NCI-H2227 (cell line): Measurements from ENCODE around the gene C19orf38.

Source experiments
- DNase-seq: peaks from one replicate; lab custom pipeline; 2025; ENCODE audit not compliant: unreplicated experiment; lab: John Stamatoyannopoulos, UW

The C19orf38 gene, protein sequence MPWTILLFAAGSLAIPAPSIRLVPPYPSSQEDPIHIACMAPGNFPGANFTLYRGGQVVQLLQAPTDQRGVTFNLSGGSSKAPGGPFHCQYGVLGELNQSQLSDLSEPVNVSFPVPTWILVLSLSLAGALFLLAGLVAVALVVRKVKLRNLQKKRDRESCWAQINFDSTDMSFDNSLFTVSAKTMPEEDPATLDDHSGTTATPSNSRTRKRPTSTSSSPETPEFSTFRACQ

DNA sequence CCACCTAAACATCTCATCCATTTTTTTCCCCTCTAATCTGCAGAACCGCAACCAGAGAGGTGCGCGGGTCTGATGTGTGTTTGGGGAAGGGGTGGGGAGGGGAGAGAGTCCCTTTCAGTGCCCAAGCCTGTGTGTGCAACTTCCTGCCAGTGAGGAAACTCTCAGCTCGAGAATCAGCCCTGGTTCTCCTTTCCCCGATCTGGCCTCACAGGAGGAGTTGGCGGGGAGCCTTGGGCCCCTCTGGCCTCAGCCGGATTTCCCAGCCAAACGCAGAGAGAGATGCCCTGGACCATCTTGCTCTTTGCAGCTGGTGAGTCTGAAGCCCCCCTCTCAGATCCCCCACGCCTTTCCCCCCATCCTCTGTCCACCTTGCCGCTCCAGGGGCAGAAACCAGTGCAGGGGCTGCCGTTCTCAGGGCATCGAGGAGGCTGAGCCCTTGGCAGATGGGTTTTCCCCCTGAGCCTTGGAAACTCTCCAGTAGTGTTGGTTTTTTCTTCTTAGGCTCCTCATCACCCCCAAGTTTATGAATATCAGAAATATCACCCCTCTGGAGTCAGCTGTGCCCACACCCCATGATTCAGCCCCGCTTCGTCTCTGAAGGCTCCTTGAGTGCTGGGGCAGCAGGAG is at the start of gene C19orf38:
TSS of gene C19orf38 (plus strand) at position 186 of the 627 bp plus-strand sequence. CDS start at position 280, 94 bp downstream.
- DNase-seq = no peak

DNA sequence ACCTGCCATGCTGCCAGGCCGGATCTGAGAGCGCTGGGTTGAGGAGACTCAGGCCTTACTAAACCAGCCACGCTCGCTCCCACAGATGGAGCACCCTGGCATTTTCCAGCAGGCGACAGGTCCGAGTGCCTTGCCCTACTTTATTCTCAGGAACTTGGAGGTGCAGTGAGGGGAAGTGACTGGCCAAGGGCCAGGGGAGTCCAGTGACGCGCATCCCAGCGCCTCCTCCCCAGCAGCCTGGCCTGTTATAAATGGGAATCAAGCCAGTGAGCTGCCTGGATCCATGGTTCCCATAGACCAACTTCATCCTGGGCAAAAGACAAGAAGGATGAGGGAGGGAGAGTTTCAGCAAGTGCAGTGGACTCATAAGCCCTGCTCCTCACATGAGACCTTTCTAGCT is 47.7 kb upstream of the C19orf38 start:
- no peak for DNase-seq

DNA sequence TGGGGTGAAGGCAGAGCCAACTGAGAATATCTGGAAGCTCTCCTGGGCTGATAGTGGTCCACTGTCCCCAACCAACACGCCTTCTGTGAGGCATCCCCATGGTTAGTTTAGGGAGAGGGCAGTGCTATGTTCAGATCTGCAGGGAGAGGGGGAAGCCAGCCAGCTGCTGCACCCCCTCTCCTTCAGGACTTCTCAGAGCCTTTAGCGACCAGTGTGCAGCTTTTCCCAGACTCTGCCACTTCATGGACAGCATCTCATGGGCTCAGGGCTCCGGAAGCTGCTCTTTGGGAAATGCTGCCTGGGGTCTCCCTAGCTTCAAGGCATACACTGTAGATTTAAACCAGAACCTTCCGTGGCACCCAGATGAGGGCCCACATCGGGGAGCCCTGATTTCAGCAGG is 45.7 kb upstream of the C19orf38 start:
- no peak for DNase-seq

DNA sequence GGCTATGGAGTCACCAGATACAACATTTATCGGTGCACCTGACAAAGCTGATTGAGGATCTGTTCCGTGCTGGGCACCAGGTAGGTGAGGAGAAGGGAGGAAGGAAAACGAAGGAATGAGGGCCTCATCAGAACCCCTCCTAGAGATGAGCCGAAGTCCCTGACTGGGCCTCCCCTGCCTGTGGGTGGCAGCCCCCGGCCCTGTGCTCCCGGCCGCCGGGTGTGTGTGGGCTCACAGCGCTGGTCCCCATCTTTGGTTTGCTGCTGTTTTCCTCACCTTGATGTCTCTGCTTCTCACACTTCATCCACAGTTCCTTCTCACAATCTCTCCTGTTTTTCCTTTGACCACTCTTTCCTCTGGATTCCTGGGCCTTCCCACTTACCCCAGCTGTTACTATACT is 45.0 kb upstream of the C19orf38 start:
- no peak for DNase-seq

DNA sequence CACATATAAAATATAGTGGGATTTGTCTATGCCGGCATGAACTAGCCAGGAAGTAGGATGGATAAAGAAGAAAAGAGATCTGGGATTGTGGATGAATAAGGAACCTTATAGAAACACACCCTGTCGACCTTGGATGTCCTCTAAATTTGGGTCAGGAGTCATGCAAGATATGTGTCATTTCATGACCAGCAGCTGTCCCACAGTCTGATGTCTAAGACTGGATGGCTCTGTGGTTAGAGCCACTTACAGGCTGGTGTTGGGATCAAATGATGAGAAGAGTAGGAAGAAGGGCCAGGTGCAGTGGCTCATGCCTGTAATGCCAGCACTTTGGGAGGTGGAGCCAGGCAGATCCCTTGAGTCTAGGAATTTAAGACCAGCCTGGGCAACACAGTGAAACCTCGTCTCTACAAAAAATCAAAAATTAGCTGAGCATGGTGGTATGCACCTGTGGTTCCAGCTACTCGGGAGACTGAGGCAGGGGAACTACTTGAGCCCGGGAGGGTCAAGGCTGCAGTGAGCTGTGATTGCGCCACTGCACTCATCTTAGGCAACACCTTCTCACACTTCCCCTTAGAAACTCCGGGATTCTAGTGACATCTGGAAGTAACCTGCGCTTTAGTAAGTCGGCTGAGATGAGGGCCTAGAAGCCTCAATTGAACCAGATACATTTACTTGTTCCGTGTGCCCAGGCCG is 43.0 kb upstream of the C19orf38 start:
- DNase-seq = no peak

DNA sequence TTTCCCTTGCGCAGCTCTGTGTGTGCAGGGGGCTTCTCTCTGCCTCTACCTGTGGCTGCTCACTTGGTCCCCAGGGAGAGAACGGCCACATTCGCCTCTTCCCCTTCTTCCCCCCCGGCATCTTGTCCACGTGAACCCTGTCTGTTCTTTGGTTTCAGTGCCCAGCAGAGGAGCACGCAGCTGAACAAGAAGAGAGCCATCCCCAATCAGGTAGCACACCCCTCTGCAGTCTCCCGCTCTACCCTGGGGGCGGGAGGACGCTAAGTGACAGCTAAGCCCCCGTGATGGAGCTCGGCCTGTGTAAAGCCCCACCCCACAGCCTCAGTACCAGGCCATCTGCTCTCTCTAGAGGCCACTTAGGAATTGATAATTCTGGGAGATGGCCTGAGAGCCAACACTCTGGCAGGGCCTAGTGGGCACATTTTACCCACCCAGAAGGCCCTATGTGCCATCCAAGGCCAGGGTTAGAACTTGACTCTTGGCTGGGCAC is 42.4 kb upstream of the C19orf38 start:
- DNase-seq = no peak

DNA sequence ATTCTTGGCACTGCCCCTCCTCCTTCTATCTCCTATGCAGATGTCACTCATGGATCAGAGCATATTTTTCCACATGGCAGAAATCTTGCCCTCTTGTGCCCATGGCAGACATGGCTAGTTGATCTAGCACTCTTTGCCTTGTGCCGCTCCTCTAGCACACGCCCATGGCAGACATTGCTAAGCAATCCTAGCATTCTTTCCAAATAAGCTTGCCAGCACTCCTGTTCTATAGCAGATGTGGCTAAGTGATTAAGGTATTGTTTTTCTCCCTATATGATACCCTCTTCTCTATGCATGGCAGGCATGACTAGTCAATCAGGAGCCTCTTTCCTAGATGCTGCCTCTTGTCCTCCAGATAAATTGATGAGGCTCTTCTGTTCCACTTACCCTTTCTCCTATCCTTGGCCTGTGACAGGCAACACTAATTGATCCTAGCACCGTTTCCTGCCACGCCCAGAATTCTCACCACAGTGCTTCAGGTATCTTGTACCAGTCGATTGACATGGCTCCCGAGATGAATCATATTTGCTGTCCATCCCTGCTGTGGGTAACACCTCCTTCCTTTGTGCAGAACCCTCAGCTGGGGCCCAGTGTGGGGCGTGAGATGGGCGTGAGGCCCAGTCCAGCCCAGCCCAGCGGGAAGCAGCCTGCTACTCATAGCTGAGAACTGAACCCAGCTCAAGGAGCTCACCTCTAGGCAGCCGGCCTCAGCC is 39.1 kb upstream of the C19orf38 start:
- DNase-seq = peak; percentile 25

DNA sequence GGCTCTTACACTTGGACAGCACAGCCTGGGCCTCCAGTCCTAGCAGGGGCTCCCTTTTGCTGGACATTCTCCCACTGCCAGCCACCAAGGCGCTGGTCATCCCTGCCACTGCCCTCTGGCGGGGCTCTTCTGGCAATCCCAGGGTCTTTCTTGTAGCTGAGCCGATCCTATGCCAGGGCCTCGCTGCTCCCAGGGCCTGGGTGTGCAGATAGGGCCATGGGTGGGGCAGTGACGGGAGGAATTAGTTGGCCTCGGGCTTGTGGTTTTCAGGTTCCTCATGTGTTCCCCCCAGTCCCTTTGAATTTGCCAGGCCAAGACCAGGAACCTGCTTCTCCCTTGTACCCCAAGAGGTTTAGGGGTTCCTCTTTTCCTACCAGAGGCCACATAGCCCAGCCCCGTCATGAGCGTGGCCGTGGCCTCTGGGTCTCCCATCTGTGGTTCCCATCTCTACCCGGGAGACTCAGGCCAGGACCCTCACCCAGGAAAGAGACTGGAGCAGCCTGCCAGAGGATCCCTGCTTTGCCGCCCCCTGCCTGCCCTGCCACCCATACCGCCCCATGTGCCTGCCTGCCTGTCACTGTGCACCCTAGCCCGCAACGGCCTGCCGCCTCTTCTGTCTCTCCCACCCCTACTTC is 38.4 kb upstream of the C19orf38 start:
- DNase-seq = no peak

DNA sequence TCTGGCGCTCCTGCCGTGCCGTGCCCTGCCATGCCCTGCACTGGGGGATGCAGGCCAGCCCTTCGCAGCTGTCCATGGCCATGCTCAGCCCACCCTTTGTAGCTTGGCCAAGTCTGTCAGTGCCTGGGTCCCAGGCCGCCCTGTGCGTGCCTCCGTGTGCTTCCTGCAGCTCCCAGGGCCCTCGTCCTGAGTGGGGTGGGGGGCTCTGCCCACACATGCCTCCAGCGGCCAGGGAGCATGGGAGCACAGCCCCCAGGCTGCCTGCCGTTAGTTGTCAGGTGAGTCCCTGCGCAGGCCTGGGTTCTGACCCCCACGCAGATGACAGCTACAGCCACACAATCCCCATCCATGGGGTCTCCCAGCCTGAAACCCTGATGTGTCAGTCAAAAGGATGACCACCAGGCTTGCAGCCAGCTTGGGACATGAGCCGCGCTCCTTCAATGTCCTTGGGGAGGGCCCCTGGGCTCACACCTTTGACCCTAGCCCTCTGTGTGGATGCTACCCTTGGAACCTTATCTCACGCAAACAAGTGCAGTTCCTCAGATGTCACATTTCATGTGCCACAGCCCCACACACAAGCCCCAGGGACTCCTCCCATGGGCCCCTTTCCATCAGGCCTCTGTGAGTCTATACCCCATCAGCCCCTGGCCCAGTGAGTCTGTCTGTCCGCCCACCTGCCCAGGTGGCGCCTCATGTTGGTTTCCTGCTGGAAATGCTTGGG is 36.7 kb upstream of the C19orf38 start:
- no peak for DNase-seq

DNA sequence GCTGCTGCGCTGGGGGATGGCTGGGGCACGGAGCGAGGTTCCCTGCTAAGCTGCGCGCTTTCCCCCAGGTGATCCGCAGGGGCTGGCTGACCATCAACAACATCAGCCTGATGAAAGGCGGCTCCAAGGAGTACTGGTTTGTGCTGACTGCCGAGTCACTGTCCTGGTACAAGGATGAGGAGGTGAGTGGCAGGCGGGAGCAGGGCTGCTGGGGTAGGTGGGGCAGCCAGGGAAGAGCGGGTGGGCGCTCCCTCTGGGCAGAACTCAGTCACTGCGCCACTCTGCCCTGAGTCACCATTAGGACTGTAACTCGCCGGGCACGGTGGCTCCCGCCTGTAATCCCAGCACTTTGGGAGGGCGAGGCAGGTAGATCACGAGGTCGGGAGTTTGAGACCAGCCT is 36.0 kb upstream of the C19orf38 start:
- no peak for DNase-seq

DNA sequence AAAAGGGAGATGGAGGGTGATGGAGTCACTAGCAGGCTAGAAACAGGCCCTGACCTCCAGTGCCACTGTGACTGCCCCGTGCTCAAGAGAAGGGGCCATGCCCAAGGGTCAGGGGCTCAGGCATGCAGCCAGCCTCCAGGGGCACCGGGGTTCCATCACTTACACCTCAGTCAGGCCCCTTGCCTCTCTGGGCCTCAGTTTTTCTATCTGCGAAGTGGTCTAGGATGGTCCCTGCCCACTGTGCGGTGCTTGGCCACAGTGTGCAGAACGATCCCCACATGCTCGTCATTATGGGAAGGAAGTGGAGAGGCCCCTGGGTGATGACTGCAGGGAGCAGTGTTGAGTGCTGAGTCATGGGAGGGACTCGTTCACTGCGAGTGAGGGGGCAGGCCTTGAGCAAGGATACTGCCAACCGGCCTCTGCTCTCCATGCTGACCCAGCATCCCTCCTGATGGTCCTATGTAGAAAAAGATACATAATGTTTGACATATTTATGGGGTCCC is 35.3 kb upstream of the C19orf38 start:
- DNase-seq = no peak

DNA sequence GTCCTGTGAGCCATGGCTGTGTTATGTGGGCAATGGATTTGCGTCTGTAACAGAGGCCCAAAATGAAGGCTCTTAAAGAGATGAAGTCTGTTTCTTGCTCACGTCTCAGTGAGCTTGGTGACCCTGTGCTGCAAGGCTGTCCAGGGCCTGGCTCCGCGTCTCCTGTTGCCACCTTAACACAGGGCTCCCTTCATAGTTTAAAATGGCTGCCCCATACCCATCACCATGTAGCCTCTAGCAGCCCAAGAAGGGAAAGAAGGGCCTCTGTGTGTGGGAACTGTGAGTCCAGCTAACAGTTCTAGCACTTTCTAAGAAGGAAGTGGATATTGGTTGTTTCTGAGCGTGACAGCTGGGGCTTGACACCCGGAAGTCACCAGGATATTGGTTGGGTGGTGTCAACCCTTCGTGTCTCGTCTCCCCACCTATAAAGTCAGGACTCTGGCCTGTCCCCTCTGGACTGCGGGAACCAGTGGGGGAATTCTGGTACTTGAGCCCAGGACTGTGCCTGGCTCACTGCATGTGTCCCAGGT is 33.1 kb upstream of the C19orf38 start:
- no peak for DNase-seq

DNA sequence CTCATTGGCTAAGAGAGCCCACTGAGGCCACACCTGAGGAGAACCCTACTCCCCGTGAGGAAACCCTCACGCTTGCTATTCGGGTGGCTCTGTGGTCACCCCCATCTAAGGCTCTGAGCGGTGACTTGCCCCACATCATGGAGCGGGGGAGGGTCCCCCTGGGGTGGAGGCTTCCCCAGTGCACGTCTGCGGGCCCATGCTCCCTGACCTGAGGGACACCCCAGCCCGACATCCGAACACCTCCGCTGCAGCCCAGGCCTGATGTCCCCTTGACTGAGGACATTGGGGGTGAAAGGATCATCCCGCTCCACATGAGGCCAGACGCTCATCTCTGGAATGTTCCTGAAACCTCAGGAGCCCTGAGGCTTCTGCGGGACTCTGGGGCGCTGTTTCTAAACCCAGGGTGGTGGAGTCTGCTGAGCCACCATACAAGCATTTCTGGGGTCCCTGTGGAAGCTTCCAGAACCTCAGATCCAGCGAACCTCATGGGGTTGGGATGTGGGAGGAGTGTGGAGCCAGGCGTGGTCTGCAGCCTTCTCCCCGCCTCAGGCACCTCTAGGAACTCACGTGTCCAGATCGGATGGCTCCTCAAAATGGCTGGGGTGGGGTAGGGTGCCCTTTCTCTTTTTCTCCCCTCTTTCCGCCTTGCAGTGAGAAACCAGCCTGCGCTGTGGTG is 32.1 kb upstream of the C19orf38 start:
- DNase-seq = no peak

DNA sequence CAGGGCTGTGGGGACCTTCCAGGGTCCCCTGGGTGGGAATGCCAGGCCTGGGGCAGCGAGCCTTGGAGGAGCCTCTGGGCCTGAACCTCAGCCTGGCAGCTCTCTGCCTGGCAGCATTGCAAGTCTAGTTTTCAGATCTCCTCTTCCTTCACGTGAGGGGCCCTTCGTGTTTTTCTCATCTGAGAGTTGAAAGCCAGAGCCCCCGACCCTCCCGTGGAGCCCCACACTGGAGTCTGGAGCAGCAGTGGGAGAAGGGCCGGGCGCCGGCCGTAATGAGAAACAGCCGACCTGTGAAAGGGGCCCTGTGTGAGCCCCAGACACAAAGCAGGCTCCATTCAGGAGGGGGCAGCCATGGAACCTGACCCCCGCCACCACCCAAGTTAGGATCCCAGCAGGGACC is 31.5 kb upstream of the C19orf38 start:
- DNase-seq = no peak

DNA sequence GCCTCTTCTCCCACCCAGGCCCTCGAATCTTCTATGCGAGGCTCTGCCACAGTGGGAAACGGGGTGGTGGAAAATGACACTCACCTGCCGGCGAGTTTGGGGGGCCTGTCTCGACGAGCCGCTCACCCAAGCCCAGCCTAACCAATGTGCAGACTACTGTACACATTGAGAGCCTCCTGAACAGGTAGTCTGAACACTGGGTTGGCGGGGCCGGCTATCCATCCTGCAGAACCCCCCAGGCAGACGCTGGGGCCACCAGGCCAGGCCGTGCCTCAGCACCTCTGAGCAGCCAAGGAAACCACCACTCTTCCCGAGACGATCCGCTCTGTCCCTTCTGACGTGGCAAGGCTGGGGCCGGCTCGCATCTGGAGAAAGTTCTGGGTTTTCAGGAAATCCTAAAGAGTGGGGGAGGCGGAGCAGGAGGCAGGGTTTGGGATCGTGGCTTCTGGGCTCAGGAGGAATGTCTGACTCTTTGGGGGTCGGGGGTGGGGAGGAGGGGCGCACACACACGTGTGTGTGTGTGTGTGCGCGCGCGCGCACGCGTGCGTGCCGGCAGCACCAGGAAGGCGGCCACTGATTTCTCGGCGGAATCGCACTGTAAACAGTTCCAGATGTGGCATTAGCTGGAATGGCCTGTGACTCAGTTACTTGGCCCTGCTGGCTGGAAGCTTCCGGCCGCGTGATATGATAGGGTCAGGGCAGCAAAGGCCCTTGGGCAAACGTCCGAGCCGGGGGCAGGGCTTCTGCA is 30.8 kb upstream of the C19orf38 start:
- no peak for DNase-seq

DNA sequence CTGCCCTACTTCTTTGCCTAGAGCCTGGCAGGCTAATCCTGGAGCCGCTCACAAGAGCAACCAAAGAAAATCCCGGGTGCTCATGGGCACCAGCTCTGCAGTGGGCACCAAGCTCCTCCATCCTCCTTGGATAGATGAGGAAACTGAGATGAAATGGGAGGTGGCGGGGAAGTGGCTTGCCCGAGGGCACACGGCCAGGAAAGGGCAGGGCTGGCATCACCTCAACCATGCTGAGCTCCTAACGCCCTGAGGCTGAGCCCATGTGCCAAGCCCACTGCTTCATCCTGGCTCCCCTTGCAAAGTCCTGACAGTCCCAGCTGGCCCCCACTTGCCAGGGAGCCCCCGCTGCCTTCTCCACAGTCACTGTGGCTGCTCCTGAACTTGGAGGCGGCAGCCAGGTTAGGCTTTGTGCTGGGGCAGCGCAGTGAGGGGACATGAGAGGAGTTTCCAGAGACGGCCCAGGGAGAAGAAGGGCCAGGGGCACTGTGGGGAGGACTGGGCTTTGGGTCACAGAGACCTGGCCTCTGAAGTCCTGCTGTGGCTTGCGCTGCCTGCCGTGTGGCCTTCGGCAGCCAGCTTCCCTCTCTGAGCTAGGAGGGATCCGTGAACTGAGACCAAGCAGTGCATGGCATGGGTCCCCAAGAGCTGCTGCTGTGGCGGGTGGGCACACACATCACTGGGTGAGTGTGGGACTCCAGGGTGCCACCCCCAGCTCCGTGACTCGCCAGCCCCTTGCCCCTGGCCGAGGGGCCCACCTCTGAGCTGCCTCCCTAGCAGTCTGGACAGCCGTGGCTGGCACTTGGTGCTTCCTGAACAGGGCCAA is 29.7 kb upstream of the C19orf38 start:
- DNase-seq = no peak

DNA sequence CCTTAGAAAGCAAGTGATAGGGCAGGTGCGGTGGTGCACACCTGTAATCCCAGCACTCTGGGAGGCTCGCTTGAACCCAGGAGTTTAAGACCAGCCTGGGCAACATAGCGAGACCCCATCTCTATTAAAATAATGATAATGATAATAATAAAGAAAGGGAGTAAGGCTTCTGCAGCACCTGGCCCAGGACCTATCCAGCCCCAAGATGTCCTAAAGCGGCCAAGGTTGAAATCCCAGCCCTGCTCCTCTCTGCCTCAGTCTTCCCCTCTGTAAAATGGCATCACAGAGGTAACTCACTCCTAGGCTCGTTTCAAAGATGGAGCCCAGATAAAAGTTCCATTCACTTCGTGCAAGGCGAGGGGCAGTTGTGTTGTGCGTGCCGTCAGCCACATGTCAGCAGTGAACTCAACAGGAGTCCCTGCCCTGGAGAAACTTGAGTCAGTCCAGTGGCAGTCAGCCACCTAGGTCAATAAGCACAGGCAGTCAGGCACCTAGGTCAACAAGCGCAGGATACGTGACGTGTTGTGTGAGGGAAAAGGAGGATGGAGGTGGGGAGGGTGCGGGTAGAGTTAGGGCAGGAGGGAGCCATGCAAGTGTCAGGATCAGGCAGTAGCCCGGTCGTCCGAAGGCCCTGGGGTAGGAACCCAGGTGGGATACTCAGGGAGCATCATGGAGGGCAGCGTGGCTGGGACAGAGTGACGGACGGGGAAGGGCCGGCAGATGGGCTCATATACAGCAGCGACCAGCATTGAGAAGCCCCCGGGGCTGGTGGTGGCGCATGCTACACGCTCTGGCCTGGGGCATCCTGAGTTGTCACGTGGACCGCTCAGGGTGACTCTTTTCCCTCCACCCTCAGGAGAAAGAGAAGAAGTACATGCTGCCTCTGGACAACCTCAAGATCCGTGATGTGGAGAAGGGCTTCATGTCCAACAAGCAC is 28.8 kb upstream of the C19orf38 start:
- DNase-seq = no peak
